Measurements from ENCODE around the gene ORC1.
"Not testable (repeated sequence)": the region's sequence is repeated elsewhere in the genome, so short reads cannot be mapped to it uniquely, and the experiment has no call there.

ORC1 gene

GRCh38 chr1:52399629-52400028, 4.6 kb downstream of the ORC1 start:
- Histone ChIP-seq H3K27ac (ENCODE audit: insufficient read depth, low read depth, low read length, poor library complexity, severe bottlenecking) (no peak overlapping the region), H3K4me1 (ENCODE audit: control insufficient read depth, insufficient read depth, low read length) (peaks cover 3% of the 10 kb centered on the region), H3K27me3 (ENCODE audit: control insufficient read depth, insufficient read depth, low read length, poor library complexity, severe bottlenecking) (no peaks in the 10 kb centered on the region), H3K36me3 (ENCODE audit: control insufficient read depth, insufficient read depth, low read length) (peaks cover 40% of the 10 kb centered on the region), H3K4me3 (ENCODE audit: insufficient read depth, low read depth, low read length) (no peak overlapping the region), H3K9me3 (ENCODE audit: control insufficient read depth, low read length) (no peaks in the 10 kb centered on the region)
- 96 to 98% methylated on average over 3 of the region's 3 CpGs for WGBS, 2 experiments

GRCh38 chr1:52393174-52393573, 11.0 kb downstream of the ORC1 start:
- Histone ChIP-seq H3K27ac (ENCODE audit: insufficient read depth, low read depth, low read length, poor library complexity, severe bottlenecking) (no peak overlapping the region), H3K36me3 (ENCODE audit: control insufficient read depth, insufficient read depth, low read length) (peaks cover 54% of the 10 kb centered on the region), H3K27me3 (ENCODE audit: control insufficient read depth, insufficient read depth, low read length, poor library complexity, severe bottlenecking) (no peaks in the 10 kb centered on the region), H3K4me3 (ENCODE audit: insufficient read depth, low read depth, low read length) (no peak overlapping the region), H3K9me3 (ENCODE audit: control insufficient read depth, low read length) (no peaks in the 10 kb centered on the region), H3K4me1 (ENCODE audit: control insufficient read depth, insufficient read depth, low read length) (no peaks in the 10 kb centered on the region)
- 96 to 97% methylated on average over 5 of the region's 5 CpGs for WGBS, 2 experiments

- H3K9me3 ChIP-seq (ENCODE audit: control insufficient read depth, low read length) = no peaks in the 10 kb centered on the region
Measured at GRCh38 chr1:52386458-52386857, 17.8 kb downstream of the ORC1 start.

GRCh38 chr1:52385376-52385775, 18.8 kb downstream of the ORC1 start:
- Histone ChIP-seq H3K4me3 (ENCODE audit: insufficient read depth, low read depth, low read length) (no peak overlapping the region), H3K4me1 (ENCODE audit: control insufficient read depth, insufficient read depth, low read length) (no peaks in the 10 kb centered on the region), H3K9me3 (ENCODE audit: control insufficient read depth, low read length) (no peaks in the 10 kb centered on the region), H3K27ac (ENCODE audit: insufficient read depth, low read depth, low read length, poor library complexity, severe bottlenecking) (no peak overlapping the region), H3K36me3 (ENCODE audit: control insufficient read depth, insufficient read depth, low read length) (peaks cover 68% of the 10 kb centered on the region), H3K27me3 (ENCODE audit: control insufficient read depth, insufficient read depth, low read length, poor library complexity, severe bottlenecking) (no peaks in the 10 kb centered on the region)
- WGBS, 2 experiments = 95 to 98% methylated on average over 3 of the region's 3 CpGs

More at GRCh38 chr1:52386458-52386857, 17.8 kb downstream of the ORC1 start:
- H3K27ac ChIP-seq (ENCODE audit: insufficient read depth, low read depth, low read length, poor library complexity, severe bottlenecking) = no peak overlapping the region
- peaks cover 64% of the 10 kb centered on the region for H3K36me3 ChIP-seq (ENCODE audit: control insufficient read depth, insufficient read depth, low read length)
- H3K4me3 ChIP-seq (ENCODE audit: insufficient read depth, low read depth, low read length) = no peak overlapping the region
- 93% methylated on average over 5 of the region's 5 CpGs for WGBS, 2 experiments
- H3K27me3 ChIP-seq (ENCODE audit: control insufficient read depth, insufficient read depth, low read length, poor library complexity, severe bottlenecking) = no peaks in the 10 kb centered on the region
- H3K4me1 ChIP-seq (ENCODE audit: control insufficient read depth, insufficient read depth, low read length) = no peaks in the 10 kb centered on the region

- H3K9me3 ChIP-seq (ENCODE audit: control insufficient read depth, low read length); H3K4me3 ChIP-seq (ENCODE audit: insufficient read depth, low read depth, low read length); H3K27me3 ChIP-seq (ENCODE audit: control insufficient read depth, insufficient read depth, low read length, poor library complexity, severe bottlenecking); H3K4me1 ChIP-seq (ENCODE audit: control insufficient read depth, insufficient read depth, low read length); H3K27ac ChIP-seq (ENCODE audit: insufficient read depth, low read depth, low read length, poor library complexity, severe bottlenecking): not testable (repeated sequence)
- WGBS, 2 experiments = 78 to 93% methylated on average over 1 of the region's 1 CpG
- H3K36me3 ChIP-seq (ENCODE audit: control insufficient read depth, insufficient read depth, low read length) = peaks cover 16% of the 10 kb centered on the region
Measured at GRCh38 chr1:52369851-52370250, 34.4 kb downstream of the ORC1 start.

GRCh38 chr1:52368383-52369172, 35.6 kb downstream of the ORC1 start:
- no peaks in the 10 kb centered on the region for H3K27me3 ChIP-seq (ENCODE audit: control insufficient read depth, insufficient read depth, low read length, poor library complexity, severe bottlenecking)
- H3K27ac ChIP-seq (ENCODE audit: insufficient read depth, low read depth, low read length, poor library complexity, severe bottlenecking) = no peak overlapping the region
- H3K36me3 ChIP-seq (ENCODE audit: control insufficient read depth, insufficient read depth, low read length) = peaks cover 10% of the 10 kb centered on the region
- 6% methylated on average over 51 of the region's 51 CpGs for WGBS, 2 experiments
- peaks cover 7% of the 10 kb centered on the region for H3K4me1 ChIP-seq (ENCODE audit: control insufficient read depth, insufficient read depth, low read length)
- no peaks in the 10 kb centered on the region for H3K9me3 ChIP-seq (ENCODE audit: control insufficient read depth, low read length)
- H3K4me3 ChIP-seq (ENCODE audit: insufficient read depth, low read depth, low read length) = peak overlapping the region; percentile 41

GRCh38 chr1:52367272-52367671, 37.0 kb downstream of the ORC1 start:
- no peak overlapping the region for H3K27ac ChIP-seq (ENCODE audit: insufficient read depth, low read depth, low read length, poor library complexity, severe bottlenecking)
- H3K36me3 ChIP-seq (ENCODE audit: control insufficient read depth, insufficient read depth, low read length) = peaks cover 7% of the 10 kb centered on the region
- 96% methylated on average over 5 of the region's 5 CpGs for WGBS, 2 experiments

GRCh38 chr1:52366517-52366827, 37.8 kb downstream of the ORC1 start:
- H3K4me1 ChIP-seq (ENCODE audit: control insufficient read depth, insufficient read depth, low read length) = peaks cover 7% of the 10 kb centered on the region
- H3K36me3 ChIP-seq (ENCODE audit: control insufficient read depth, insufficient read depth, low read length) = peaks cover 9% of the 10 kb centered on the region
- H3K27me3 ChIP-seq (ENCODE audit: control insufficient read depth, insufficient read depth, low read length, poor library complexity, severe bottlenecking) = no peaks in the 10 kb centered on the region
- WGBS, 2 experiments = 44 to 48% methylated on average over 8 of the region's 8 CpGs
- H3K9me3 ChIP-seq (ENCODE audit: control insufficient read depth, low read length) = no peaks in the 10 kb centered on the region
- H3K27ac ChIP-seq (ENCODE audit: insufficient read depth, low read depth, low read length, poor library complexity, severe bottlenecking) = no peak overlapping the region
- H3K4me3 ChIP-seq (ENCODE audit: insufficient read depth, low read depth, low read length) = peak overlapping the region; percentile 84

More at GRCh38 chr1:52367272-52367671, 37.0 kb downstream of the ORC1 start:
- Histone ChIP-seq H3K27me3 (ENCODE audit: control insufficient read depth, insufficient read depth, low read length, poor library complexity, severe bottlenecking) (no peaks in the 10 kb centered on the region), H3K9me3 (ENCODE audit: control insufficient read depth, low read length) (no peaks in the 10 kb centered on the region), H3K4me3 (ENCODE audit: insufficient read depth, low read depth, low read length) (no peak overlapping the region), H3K4me1 (ENCODE audit: control insufficient read depth, insufficient read depth, low read length) (peaks cover 7% of the 10 kb centered on the region)

GRCh38 chr1:52365746-52366516, 38.3 kb downstream of the ORC1 start, which contains the start of gene CC2D1B:
Gene CC2D1B (minus strand): TSS chr1:52366205. CDS start chr1:52364620, 1,585 bp downstream.
- no peaks in the 10 kb centered on the region for H3K9me3 ChIP-seq (ENCODE audit: control insufficient read depth, low read length)
- peaks cover 7% of the 10 kb centered on the region for H3K4me1 ChIP-seq (ENCODE audit: control insufficient read depth, insufficient read depth, low read length)
- H3K4me3 ChIP-seq (ENCODE audit: insufficient read depth, low read depth, low read length) = peak within 1 kb of the TSS; percentile 84
- WGBS, 2 experiments = 0% methylated on average over 92 of the region's 92 CpGs
- H3K27me3 ChIP-seq (ENCODE audit: control insufficient read depth, insufficient read depth, low read length, poor library complexity, severe bottlenecking) = no peaks in the 10 kb centered on the region
- H3K36me3 ChIP-seq (ENCODE audit: control insufficient read depth, insufficient read depth, low read length) = peaks cover 13% of the 10 kb centered on the region
- peak within 1 kb of the TSS; percentile 70 for H3K27ac ChIP-seq (ENCODE audit: insufficient read depth, low read depth, low read length, poor library complexity, severe bottlenecking)

- peaks cover 7% of the 10 kb centered on the region for H3K4me1 ChIP-seq (ENCODE audit: control insufficient read depth, insufficient read depth, low read length)
- H3K4me3 ChIP-seq (ENCODE audit: insufficient read depth, low read depth, low read length) = peak overlapping the region; percentile 84
- no peaks in the 10 kb centered on the region for H3K27me3 ChIP-seq (ENCODE audit: control insufficient read depth, insufficient read depth, low read length, poor library complexity, severe bottlenecking)
- peaks cover 17% of the 10 kb centered on the region for H3K36me3 ChIP-seq (ENCODE audit: control insufficient read depth, insufficient read depth, low read length)
- 12 to 13% methylated on average over 22 of the region's 22 CpGs for WGBS, 2 experiments
- H3K27ac ChIP-seq (ENCODE audit: insufficient read depth, low read depth, low read length, poor library complexity, severe bottlenecking) = peak overlapping the region; percentile 70
- H3K9me3 ChIP-seq (ENCODE audit: control insufficient read depth, low read length) = no peaks in the 10 kb centered on the region
Measured at GRCh38 chr1:52365071-52365745, 39.0 kb downstream of the ORC1 start.

All from ectodermal cell (in vitro differentiated cells).